Measurements from ENCODE around the gene NEUROD1.
A peak's percentile ranks its signal among the peaks of the same experiment; 100 is the strongest.
"Not testable (repeated sequence)": the region's sequence is repeated elsewhere in the genome, so short reads cannot be mapped to it uniquely, and the experiment has no call there.

NEUROD1 gene

GRCh38 chr2:181680055-181680936 is at the start of gene NEUROD1:
Gene NEUROD1 (minus strand): TSS chr2:181680517. CDS start chr2:181678860, 1,657 bp downstream.
- no peak for DNase-seq (ENCODE audit: low read depth in 3 of 3)

GRCh38 chr2:181725476-181725875 is 45.2 kb upstream of the NEUROD1 start:
- no peak for DNase-seq (ENCODE audit: low read depth in 3 of 3)

- no peak for DNase-seq (ENCODE audit: low read depth in 3 of 3)
Measured at GRCh38 chr2:181724662-181725061, 44.3 kb upstream of the NEUROD1 start.

- no peak for DNase-seq (ENCODE audit: low read depth in 3 of 3)
Measured at GRCh38 chr2:181723731-181724130, 43.4 kb upstream of the NEUROD1 start.

GRCh38 chr2:181715033-181715630 is 34.8 kb upstream of the NEUROD1 start:
- peak; percentile 50 to 56 (median 51) for DNase-seq (ENCODE audit: low read depth in 3 of 3)

GRCh38 chr2:181711051-181711450 is 30.7 kb upstream of the NEUROD1 start:
- not testable (repeated sequence) for DNase-seq (ENCODE audit: low read depth in 3 of 3)

- not testable (repeated sequence) for DNase-seq (ENCODE audit: low read depth in 3 of 3)
Measured at GRCh38 chr2:181702519-181702918, 22.2 kb upstream of the NEUROD1 start.

GRCh38 chr2:181698223-181698622 is 17.9 kb upstream of the NEUROD1 start:
- no peak for DNase-seq (ENCODE audit: low read depth in 3 of 3)

- no peak for DNase-seq (ENCODE audit: low read depth in 3 of 3)
Measured at GRCh38 chr2:181697571-181697970, 17.3 kb upstream of the NEUROD1 start.

- DNase-seq (ENCODE audit: low read depth in 3 of 3): no peak
Measured at GRCh38 chr2:181697126-181697525, 16.8 kb upstream of the NEUROD1 start.

- no peak for DNase-seq (ENCODE audit: low read depth in 3 of 3)
Measured at GRCh38 chr2:181694271-181694670, 14.0 kb upstream of the NEUROD1 start.

- no peak for DNase-seq (ENCODE audit: low read depth in 3 of 3)
Measured at GRCh38 chr2:181690860-181691259, 10.5 kb upstream of the NEUROD1 start.

- DNase-seq (ENCODE audit: low read depth in 3 of 3): no peak
Measured at GRCh38 chr2:181686576-181687185, 6.4 kb upstream of the NEUROD1 start.

GRCh38 chr2:181685150-181685688 is 4.9 kb upstream of the NEUROD1 start:
- no peak for DNase-seq (ENCODE audit: low read depth in 3 of 3)

GRCh38 chr2:181684454-181685149 is 4.3 kb upstream of the NEUROD1 start:
- DNase-seq (ENCODE audit: low read depth in 3 of 3): no peak

- DNase-seq (ENCODE audit: low read depth in 3 of 3): no peak
Measured at GRCh38 chr2:181683518-181684453, 3.5 kb upstream of the NEUROD1 start.

- DNase-seq (ENCODE audit: low read depth in 3 of 3): no peak
Measured at GRCh38 chr2:181682795-181683517, 2.6 kb upstream of the NEUROD1 start.

GRCh38 chr2:181682026-181682789 is 1.9 kb upstream of the NEUROD1 start:
- no peak for DNase-seq (ENCODE audit: low read depth in 3 of 3)
